HL-60 (cell line): ENCODE data around the gene TRIM34.

Experiments
- DNase-seq, 2 experiments: peaks; one replicate each; pipeline ENCODE4 v3.0.0-alpha.2; 2010 to 2020; ENCODE audit warnings: low read depth in 1 of 2, low spot score in 1 of 2
- H3K27ac ChIP-seq: fragments of 250-450 bp; sonication (Bioruptor Pico); replicated peaks from 2 replicates; pipeline ENCODE4 v1.5.1; 2020; ENCODE audit warnings: mild to moderate bottlenecking, moderate library complexity
- H3K27me3 ChIP-seq: fragments of 250-450 bp; sonication (Bioruptor Pico); 2 replicates; pipeline ENCODE4 v1.5.1; 2021; ENCODE audit warnings: mild to moderate bottlenecking, moderate library complexity; ENCODE audit not compliant: insufficient read depth, poor library complexity, severe bottlenecking
- H3K4me3 ChIP-seq: replicated peaks from 2 replicates; pipeline ENCODE4 v1.5.1; 2011; ENCODE audit warnings: mild to moderate bottlenecking, control low read depth, low read length; ENCODE audit not compliant: insufficient read depth
- GABPA ChIP-seq: IDR thresholded peaks from 2 replicates; pipeline ENCODE4 v1.6.1; 2012; ENCODE audit warnings: low read depth
- POLR2AphosphoS5 ChIP-seq: IDR thresholded peaks from 2 replicates; pipeline ENCODE4 v1.6.1; 2012; ENCODE audit warnings: low read depth
- SPI1 ChIP-seq: IDR thresholded peaks from 2 replicates; pipeline ENCODE4 v1.6.1; 2012; ENCODE audit warnings: low read depth, mild to moderate bottlenecking, borderline replicate concordance
- TF ChIP-seq, protein P1 (sequence below): IDR thresholded peaks from 2 replicates; pipeline ENCODE4 v1.6.1; 2012; ENCODE audit warnings: low read depth; ENCODE audit not compliant: insufficient replicate concordance
- TF ChIP-seq, protein P2 (sequence below): IDR thresholded peaks from one replicate; pipeline ENCODE4 v1.5.1; 2011; ENCODE audit warnings: low read length, control low read depth, inconsistent platforms; ENCODE audit not compliant: insufficient read depth

Gene TRIM34

DNA sequence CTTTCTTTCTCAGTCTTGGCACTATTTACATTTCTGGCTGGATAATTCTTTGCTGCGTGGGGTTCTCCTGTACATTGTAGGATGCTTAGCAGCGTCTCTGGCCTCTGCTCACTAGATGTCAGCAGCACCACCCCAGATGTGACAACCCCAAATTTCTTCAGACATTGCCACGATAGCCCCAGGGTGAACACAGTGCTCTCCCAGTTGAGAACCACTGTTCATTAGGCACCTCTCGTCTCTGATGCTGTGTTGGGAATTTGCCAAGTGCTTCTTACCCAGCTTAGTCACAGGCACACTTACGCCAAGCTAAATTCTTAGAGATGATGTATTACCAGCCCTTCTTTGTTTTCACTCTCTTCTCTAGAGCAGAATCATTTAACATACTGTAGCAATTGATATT is 19.0 kb upstream of the TRIM34 start:
- Histone ChIP-seq H3K27me3 (no peaks in the 10 kb centered on the region), H3K27ac (no peak overlapping the region), H3K4me3 (no peak overlapping the region)
- DNase-seq: no peak
- TF ChIP-seq SPI1: no peak
- TF ChIP-seq, protein P1, sequence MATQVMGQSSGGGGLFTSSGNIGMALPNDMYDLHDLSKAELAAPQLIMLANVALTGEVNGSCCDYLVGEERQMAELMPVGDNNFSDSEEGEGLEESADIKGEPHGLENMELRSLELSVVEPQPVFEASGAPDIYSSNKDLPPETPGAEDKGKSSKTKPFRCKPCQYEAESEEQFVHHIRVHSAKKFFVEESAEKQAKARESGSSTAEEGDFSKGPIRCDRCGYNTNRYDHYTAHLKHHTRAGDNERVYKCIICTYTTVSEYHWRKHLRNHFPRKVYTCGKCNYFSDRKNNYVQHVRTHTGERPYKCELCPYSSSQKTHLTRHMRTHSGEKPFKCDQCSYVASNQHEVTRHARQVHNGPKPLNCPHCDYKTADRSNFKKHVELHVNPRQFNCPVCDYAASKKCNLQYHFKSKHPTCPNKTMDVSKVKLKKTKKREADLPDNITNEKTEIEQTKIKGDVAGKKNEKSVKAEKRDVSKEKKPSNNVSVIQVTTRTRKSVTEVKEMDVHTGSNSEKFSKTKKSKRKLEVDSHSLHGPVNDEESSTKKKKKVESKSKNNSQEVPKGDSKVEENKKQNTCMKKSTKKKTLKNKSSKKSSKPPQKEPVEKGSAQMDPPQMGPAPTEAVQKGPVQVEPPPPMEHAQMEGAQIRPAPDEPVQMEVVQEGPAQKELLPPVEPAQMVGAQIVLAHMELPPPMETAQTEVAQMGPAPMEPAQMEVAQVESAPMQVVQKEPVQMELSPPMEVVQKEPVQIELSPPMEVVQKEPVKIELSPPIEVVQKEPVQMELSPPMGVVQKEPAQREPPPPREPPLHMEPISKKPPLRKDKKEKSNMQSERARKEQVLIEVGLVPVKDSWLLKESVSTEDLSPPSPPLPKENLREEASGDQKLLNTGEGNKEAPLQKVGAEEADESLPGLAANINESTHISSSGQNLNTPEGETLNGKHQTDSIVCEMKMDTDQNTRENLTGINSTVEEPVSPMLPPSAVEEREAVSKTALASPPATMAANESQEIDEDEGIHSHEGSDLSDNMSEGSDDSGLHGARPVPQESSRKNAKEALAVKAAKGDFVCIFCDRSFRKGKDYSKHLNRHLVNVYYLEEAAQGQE: no peak

DNA sequence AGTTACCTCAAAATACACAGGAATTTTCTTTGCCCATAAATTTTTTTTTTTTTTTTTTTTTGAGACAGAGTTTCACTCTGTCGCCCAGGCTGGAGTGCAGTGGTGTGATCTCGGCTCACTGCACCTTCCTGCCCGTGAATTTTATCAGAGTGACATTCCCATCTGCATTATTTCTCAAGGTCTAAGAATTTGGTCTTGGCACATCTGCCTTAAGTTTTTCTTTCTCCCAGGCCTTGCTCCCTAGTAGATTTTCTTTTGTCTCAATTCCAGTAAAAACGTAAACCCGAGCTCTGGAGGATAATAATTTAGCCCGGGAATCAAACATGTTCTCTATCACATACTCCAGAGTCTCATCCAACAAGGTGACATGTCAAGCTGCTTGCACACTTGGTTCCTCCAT is 16.0 kb upstream of the TRIM34 start:
- DNase-seq: no peak
- no peak for TF ChIP-seq SPI1
- TF ChIP-seq, protein P1: no peak
- no peak for TF ChIP-seq POLR2AphosphoS5
- TF ChIP-seq GABPA: no peak
- TF ChIP-seq, protein P2, sequence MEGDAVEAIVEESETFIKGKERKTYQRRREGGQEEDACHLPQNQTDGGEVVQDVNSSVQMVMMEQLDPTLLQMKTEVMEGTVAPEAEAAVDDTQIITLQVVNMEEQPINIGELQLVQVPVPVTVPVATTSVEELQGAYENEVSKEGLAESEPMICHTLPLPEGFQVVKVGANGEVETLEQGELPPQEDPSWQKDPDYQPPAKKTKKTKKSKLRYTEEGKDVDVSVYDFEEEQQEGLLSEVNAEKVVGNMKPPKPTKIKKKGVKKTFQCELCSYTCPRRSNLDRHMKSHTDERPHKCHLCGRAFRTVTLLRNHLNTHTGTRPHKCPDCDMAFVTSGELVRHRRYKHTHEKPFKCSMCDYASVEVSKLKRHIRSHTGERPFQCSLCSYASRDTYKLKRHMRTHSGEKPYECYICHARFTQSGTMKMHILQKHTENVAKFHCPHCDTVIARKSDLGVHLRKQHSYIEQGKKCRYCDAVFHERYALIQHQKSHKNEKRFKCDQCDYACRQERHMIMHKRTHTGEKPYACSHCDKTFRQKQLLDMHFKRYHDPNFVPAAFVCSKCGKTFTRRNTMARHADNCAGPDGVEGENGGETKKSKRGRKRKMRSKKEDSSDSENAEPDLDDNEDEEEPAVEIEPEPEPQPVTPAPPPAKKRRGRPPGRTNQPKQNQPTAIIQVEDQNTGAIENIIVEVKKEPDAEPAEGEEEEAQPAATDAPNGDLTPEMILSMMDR: no peak
- no peak overlapping the region for H3K27ac ChIP-seq
- no peaks in the 10 kb centered on the region for H3K27me3 ChIP-seq
- H3K4me3 ChIP-seq: no peak overlapping the region

DNA sequence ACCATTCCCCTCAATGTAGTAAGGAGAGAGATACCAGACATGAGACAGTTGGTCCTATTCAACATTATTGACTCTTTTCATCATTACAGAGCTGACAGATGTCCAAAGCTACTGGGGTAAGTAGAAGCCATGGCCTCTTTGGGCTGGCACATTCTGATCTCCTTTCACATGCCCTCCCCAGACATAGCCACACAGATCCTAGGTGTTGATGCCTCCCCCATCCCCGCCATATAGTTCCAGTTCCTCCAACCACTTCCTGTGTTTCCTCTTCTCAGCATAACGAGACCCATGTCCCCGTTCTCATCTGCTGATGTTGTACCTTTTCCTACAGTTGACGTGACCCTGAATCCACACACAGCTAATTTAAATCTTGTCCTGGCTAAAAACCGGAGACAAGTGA is 14.4 kb upstream of the TRIM34 start:
- Histone ChIP-seq H3K27ac (no peak overlapping the region), H3K4me3 (no peak overlapping the region), H3K27me3 (no peaks in the 10 kb centered on the region)
- TF ChIP-seq SPI1 (no peak), GABPA (no peak), POLR2AphosphoS5 (no peak)
- TF ChIP-seq, protein P2: no peak
- TF ChIP-seq, protein P1: no peak
- no peak for DNase-seq

DNA sequence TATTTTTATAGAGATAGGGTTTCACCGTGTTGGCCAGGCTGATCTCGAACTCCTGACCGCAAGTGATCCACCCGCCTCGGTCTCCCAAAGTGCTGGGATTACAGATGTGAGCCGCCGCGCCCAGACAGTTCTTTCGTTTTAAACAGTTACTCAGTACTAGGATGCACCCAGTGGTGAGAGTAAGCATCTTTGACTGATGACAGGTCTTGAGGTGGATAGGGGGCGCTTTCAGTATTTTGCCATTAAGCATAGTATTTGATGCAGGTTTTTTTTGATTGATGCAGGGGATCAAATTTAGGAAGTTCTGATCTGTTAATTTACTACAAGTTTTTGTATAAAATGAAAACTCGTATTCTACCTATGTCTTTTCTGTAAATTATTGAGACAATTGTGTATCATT is 13.2 kb upstream of the TRIM34 start:
- H3K4me3 ChIP-seq: no peak overlapping the region
- H3K27ac ChIP-seq: no peak overlapping the region
- DNase-seq: no peak
- TF ChIP-seq, protein P2: no peak
- TF ChIP-seq SPI1 (no peak), GABPA (no peak), POLR2AphosphoS5 (no peak)
- TF ChIP-seq, protein P1: no peak
- H3K27me3 ChIP-seq: no peaks in the 10 kb centered on the region
